Renal pelvis (tissue), 1 donor: ENCODE data around the gene RMP24.
"Not testable (repeated sequence)": the region's sequence is repeated elsewhere in the genome, so short reads cannot be mapped to it uniquely, and the experiment has no call there.

Experiments used
- DNase-seq: peaks from one replicate; pipeline ENCODE4 v3.0.0-alpha.2; 2013

The RMP24 gene

DNA sequence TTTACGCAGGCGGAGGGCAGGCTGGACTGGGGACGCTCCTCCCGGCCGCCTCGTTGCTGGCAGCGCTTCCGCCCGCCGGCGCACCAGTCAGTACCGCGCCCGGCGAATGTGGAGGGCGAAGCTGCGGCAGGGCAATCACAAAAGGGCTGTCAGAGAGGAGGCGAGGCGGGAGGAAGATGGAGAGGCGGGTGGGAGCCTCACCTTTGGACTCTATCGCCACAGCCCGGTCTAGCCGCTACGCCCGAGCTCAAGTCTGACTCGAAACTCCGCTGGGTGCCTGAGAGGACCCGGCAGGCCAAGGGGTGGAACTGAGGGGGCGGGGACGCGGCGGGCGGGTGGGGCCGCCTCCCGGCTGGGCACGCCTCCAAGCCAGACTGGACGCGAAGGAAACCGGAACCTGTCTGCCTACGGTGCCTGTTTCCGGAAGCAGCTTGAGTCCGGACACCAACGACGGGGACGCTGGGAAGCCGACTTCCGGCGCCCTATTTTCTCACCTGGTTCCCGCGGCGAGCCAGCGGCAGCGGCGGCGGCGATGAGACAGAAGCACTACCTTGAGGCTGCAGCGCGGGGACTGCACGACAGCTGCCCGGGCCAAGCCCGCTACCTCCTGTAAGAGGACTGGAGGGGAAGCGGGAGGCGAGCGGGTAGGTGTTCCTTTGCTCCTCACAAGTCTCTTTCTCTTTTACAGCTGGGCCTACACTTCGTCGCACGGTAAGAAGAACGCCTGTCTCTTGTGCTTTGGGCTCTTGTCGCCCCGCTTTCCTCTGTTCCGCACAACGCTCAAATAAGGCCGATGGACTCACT, at the start of gene RMP24:
TSS of gene RMP24 (plus strand) at position 483 of the 804 bp plus-strand sequence.
- peak; percentile 96 for DNase-seq

GRCh38 chr18:35923939-35924684, 48.4 kb upstream of the RMP24 start:
- no peak for DNase-seq

DNA sequence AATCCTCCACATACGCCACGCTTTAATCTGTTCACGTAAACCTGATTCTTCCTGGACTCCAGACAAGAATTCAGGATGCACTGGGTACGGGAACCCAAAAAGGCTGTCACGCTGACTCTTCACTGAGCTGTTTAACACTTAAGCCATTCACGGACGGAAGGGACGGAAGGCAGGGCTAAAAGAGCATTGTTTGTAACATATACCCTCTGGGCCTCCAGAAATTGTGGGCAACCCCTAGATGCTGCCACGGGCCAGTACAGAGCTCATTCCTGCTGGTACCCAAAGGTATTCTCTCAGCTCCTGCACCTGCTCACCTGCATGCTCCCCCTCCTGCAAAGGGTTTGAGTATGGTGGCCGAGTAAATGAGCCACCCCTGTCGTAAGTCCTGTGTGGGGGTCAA, 45.6 kb upstream of the RMP24 start:
- DNase-seq, result no peak

DNA sequence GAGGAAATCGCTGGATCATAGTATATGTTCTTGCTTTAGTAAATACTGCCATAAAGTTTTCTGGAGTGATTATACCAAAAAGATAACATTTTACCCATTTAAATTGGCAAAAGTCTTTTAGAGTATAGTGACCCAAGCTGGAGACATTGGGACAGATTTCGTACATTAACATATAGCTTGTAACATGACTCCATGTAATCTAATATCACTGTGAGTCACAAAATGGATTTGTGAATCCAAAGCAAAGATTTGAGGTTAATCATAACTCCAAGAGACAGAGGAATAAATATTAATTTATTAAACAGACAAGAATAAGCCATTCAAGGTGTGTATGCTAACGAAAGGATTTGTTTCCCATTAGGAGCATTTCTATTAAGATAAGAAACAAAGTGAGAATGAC, 45.0 kb upstream of the RMP24 start:
- no peak for DNase-seq

GRCh38 chr18:35933982-35934381, 38.5 kb upstream of the RMP24 start:
- no peak for DNase-seq

DNA sequence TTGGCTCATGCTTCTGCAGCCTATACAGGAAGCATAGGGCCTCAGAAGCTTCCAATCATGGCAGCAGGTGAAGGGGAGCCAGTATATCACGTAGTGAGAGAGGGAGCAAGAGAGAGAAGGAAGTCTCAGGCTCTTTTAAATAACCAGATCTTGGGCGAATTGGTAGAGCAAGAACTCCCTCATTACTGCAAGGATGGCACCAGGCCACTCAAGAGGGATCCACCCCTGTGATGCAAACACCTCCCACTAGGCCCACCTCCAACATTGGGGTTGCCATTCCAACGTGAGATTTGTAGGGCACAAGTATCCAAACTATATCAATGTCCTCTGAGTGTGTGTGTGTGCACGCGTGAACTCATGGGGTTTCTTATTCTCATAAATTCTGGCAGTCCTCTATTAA, 37.6 kb upstream of the RMP24 start:
- no peak for DNase-seq

GRCh38 chr18:35935805-35936204, 36.7 kb upstream of the RMP24 start:
- no peak for DNase-seq

DNA sequence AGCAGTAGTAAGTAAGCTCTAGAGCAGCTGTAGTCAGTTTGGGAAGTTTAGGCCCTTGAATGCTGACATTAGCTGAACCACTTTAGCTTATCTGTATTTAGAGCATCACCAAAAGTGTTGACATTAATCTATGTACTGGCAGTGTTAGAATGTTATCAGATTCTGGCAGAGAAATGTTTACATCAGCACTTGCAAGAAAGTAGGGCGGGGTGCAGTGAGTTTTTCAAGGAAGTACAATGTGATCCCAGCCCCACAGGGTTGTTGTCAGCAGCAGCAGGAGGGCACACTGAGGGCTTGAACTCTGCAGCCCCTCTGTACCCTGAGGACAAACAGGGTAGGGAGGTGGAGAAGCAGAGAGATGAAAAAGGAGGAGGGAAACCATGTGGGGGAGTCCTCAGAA, 35.5 kb upstream of the RMP24 start:
- no peak for DNase-seq

- DNase-seq, result no peak
These were observed 34.3 kb upstream of the RMP24 start for GRCh38 chr18:35938158-35938557.

- DNase-seq, result no peak
These were observed 33.9 kb upstream of the RMP24 start for GRCh38 chr18:35938562-35938961.

DNA sequence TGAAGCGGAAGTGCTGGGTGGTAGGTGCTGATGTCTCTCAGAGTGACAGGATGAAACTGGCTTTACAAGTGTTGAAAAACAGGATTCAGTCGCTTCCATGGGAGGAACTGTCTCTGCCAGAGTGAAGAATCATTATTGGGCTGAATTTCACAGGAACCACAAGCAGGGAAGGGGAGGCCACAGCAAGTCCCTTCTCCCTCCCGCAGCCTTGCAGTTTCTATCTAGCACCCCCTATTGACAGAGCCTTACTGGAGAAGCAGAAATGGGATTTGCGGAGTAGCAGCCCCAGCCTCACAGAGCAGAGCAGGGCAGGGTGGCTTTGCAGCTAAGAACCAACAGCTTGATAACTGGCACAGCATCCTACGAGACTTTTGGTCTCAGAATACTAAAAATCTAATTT, 33.3 kb upstream of the RMP24 start:
- no peak for DNase-seq

- DNase-seq, result no peak
These were observed 31.2 kb upstream of the RMP24 start for GRCh38 chr18:35941299-35941698.

DNA sequence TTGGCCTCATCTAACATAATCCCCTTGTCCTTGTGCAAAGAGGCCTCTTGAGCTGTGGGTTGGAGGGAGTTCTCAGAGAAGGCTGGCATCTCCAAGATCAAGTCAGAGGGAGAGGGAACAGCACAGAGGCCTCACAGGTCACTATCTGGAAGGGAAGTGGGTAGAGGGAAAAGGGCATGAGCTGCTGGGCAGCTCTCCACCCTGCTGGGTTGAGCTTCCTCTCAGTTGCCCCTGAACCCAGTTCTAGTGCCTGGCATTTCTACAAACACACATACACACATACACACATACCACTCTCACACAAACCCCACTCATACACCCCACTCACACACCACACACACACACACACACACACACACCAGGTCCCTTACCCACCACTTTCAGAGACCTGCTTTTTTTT, 30.3 kb upstream of the RMP24 start:
- no peak for DNase-seq

GRCh38 chr18:35942661-35943060, 29.8 kb upstream of the RMP24 start:
- DNase-seq, result no peak

- DNase-seq, result no peak
These were observed 24.4 kb upstream of the RMP24 start for GRCh38 chr18:35948080-35948479.

DNA sequence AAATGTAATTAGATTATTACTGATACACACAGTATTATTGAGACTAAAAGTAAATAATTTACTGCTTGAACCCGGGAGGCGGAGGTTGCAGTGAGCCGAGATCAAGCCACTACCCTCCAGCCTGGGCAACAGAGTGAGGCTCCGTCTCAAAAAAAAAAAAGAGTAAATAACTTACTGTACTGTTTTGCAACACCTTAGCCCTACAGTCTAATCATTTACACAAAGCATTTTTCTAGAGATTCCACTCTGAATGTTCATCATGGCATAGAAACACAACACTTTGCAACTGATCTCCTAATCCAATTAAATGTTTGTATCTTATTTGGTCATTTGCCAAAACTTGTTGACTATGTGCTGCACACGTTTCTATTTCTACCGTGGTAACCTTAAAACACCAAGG, 23.4 kb upstream of the RMP24 start:
- no peak for DNase-seq

- DNase-seq, result peak; percentile 77
These were observed 22.4 kb upstream of the RMP24 start for GRCh38 chr18:35949903-35950627.

GRCh38 chr18:35950628-35950982, 21.9 kb upstream of the RMP24 start:
- DNase-seq, result no peak

- no peak for DNase-seq
These were observed 18.8 kb upstream of the RMP24 start for GRCh38 chr18:35953688-35954087.

DNA sequence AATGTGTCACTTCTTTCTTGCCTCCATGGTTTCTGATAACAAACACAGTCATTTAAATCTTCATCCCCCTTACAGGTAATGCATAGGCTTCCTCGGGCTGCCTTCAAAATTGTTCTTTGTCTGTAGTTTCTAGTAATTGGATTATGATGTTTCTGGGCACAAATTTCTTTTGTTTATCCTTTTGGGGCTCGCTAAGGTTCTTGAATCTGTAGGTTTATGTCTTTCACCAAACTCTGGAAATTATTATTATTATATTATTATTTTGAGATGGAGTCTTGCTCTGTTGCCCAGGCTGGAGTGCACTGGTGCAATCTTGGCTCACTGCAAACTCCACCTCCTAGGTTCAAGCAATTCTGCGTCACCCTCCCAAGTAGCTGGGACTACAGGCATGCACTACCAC, 16.3 kb upstream of the RMP24 start:
- no peak for DNase-seq

GRCh38 chr18:35962320-35962719, 10.2 kb upstream of the RMP24 start:
- no peak for DNase-seq

GRCh38 chr18:35964319-35964718, 8.2 kb upstream of the RMP24 start:
- DNase-seq, result no peak

DNA sequence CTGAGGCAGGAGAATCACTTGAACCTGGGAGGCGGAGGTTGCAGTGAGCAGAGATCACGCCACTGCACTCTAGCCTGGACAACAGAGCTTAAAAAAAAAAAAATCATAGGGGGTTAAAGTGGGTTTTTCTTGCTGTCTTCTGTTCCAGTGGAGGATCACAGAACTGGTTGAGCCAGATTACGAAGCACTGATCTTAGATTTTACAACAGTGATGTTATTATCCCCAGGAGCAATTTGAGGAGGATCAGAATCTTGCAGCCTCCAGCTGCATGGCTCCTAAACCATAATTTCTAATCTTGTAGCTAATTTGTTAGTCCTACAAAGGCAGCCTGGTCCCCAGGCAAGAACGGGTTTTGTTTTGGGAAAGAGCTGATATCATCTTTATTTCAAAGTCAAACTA, 4.6 kb upstream of the RMP24 start:
- not testable (repeated sequence) for DNase-seq
